Measurements from ENCODE around the gene LRP8.

Gene LRP8

GRCh38 chr1:53341961-53342707, 14.3 kb upstream of the LRP8 start:
- no peak for DNase-seq

GRCh38 chr1:53341521-53341895, 13.6 kb upstream of the LRP8 start:
- Histone ChIP-seq H3K9ac (ENCODE audit: low read length) (no peak overlapping the region), H2AFZ (ENCODE audit: low read length) (no peak overlapping the region), H3K27ac (ENCODE audit: low read length) (no peak overlapping the region), H4K20me1 (ENCODE audit: insufficient read depth, low read length) (no peaks in the 10 kb centered on the region), H3K79me2 (ENCODE audit: low read length) (no peaks in the 10 kb centered on the region), H3K4me1 (ENCODE audit: low read length) (no peaks in the 10 kb centered on the region), H3K9me3 (replicated peaks; ENCODE audit: insufficient read depth, low read length) (no peaks in the 10 kb centered on the region), H3K27me3 (replicated peaks; ENCODE audit: insufficient read depth, low read length) (no peaks in the 10 kb centered on the region), H3K9me2 (replicated peaks; ENCODE audit: insufficient read depth, low read length) (no peaks in the 10 kb centered on the region), H3F3A (ENCODE audit: insufficient read depth, low read length) (no peaks in the 10 kb centered on the region), H3K36me3 (replicated peaks; ENCODE audit: insufficient read depth, low read length) (no peaks in the 10 kb centered on the region), H3K4me3 (ENCODE audit: low read length) (no peak overlapping the region), H3K4me2 (ENCODE audit: low read depth, low read length) (no peak overlapping the region)
- no peak for TF ChIP-seq EZH2 (optimal IDR thresholded peaks at IDR 0.05; ENCODE audit: low read depth, low read length)
- TF ChIP-seq EZH2phosphoT487 (IDR thresholded peaks at IDR 0.05; ENCODE audit: low read length), result no peak
- no peak for TF ChIP-seq CTCF (IDR thresholded peaks at IDR 0.05; ENCODE audit: low read length)
- no peak for DNase-seq

More at GRCh38 chr1:53341961-53342707, 14.3 kb upstream of the LRP8 start:
- no peaks in the 10 kb centered on the region for H3K9me2 ChIP-seq (replicated peaks; ENCODE audit: insufficient read depth, low read length)
- H3K27me3 ChIP-seq (replicated peaks; ENCODE audit: insufficient read depth, low read length), result no peaks in the 10 kb centered on the region
- no peak overlapping the region for H2AFZ ChIP-seq (ENCODE audit: low read length)
- no peak overlapping the region for H3K9ac ChIP-seq (ENCODE audit: low read length)
- H3K4me1 ChIP-seq (ENCODE audit: low read length), result no peaks in the 10 kb centered on the region
- H3K9me3 ChIP-seq (replicated peaks; ENCODE audit: insufficient read depth, low read length), result no peaks in the 10 kb centered on the region
- no peaks in the 10 kb centered on the region for H4K20me1 ChIP-seq (ENCODE audit: insufficient read depth, low read length)
- H3K79me2 ChIP-seq (ENCODE audit: low read length), result no peaks in the 10 kb centered on the region
- no peak overlapping the region for H3K4me2 ChIP-seq (ENCODE audit: low read depth, low read length)
- no peak overlapping the region for H3K27ac ChIP-seq (ENCODE audit: low read length)
- H3K4me3 ChIP-seq (ENCODE audit: low read length), result no peak overlapping the region
- TF ChIP-seq EZH2 (optimal IDR thresholded peaks at IDR 0.05; ENCODE audit: low read depth, low read length) (no peak), EZH2phosphoT487 (IDR thresholded peaks at IDR 0.05; ENCODE audit: low read length) (no peak), CTCF (IDR thresholded peaks at IDR 0.05; ENCODE audit: low read length) (no peak)
- H3F3A ChIP-seq (ENCODE audit: insufficient read depth, low read length), result no peaks in the 10 kb centered on the region
- H3K36me3 ChIP-seq (replicated peaks; ENCODE audit: insufficient read depth, low read length), result no peaks in the 10 kb centered on the region

- H3K9me2 ChIP-seq (replicated peaks; ENCODE audit: insufficient read depth, low read length), result no peaks in the 10 kb centered on the region
- no peaks in the 10 kb centered on the region for H3F3A ChIP-seq (ENCODE audit: insufficient read depth, low read length)
- H3K27ac ChIP-seq (ENCODE audit: low read length), result no peak overlapping the region
- no peaks in the 10 kb centered on the region for H3K79me2 ChIP-seq (ENCODE audit: low read length)
- H4K20me1 ChIP-seq (ENCODE audit: insufficient read depth, low read length), result no peaks in the 10 kb centered on the region
- H3K36me3 ChIP-seq (replicated peaks; ENCODE audit: insufficient read depth, low read length), result no peaks in the 10 kb centered on the region
- no peaks in the 10 kb centered on the region for H3K4me1 ChIP-seq (ENCODE audit: low read length)
- no peak overlapping the region for H2AFZ ChIP-seq (ENCODE audit: low read length)
- DNase-seq, result no peak
- no peaks in the 10 kb centered on the region for H3K27me3 ChIP-seq (replicated peaks; ENCODE audit: insufficient read depth, low read length)
- H3K4me3 ChIP-seq (ENCODE audit: low read length), result no peak overlapping the region
- TF ChIP-seq CTCF (IDR thresholded peaks at IDR 0.05; ENCODE audit: low read length), result no peak
- no peak for TF ChIP-seq EZH2phosphoT487 (IDR thresholded peaks at IDR 0.05; ENCODE audit: low read length)
- TF ChIP-seq EZH2 (optimal IDR thresholded peaks at IDR 0.05; ENCODE audit: low read depth, low read length), result no peak
- H3K9me3 ChIP-seq (replicated peaks; ENCODE audit: insufficient read depth, low read length), result no peaks in the 10 kb centered on the region
- H3K9ac ChIP-seq (ENCODE audit: low read length), result no peak overlapping the region
- H3K4me2 ChIP-seq (ENCODE audit: low read depth, low read length), result no peak overlapping the region
Measured at GRCh38 chr1:53340660-53341520, 13.0 kb upstream of the LRP8 start.

Data from MM.1S (cell line).